GM12873 (cell line): ENCODE results near the gene SDC3.

Source experiments
- TF ChIP-seq, protein P1 (sequence below): IDR thresholded peaks from 2 replicates; pipeline ENCODE4 v1.5.1; 2012; ENCODE audit warnings: low read depth, mild to moderate bottlenecking, moderate library complexity, low read length, control low read depth; ENCODE audit not compliant: insufficient read depth; ENCODE audit errors: missing control alignments

Gene SDC3

GRCh38 chr1:30901798-30902581 lies 6.6 kb downstream of the SDC3 start:
- TF ChIP-seq, protein P1, sequence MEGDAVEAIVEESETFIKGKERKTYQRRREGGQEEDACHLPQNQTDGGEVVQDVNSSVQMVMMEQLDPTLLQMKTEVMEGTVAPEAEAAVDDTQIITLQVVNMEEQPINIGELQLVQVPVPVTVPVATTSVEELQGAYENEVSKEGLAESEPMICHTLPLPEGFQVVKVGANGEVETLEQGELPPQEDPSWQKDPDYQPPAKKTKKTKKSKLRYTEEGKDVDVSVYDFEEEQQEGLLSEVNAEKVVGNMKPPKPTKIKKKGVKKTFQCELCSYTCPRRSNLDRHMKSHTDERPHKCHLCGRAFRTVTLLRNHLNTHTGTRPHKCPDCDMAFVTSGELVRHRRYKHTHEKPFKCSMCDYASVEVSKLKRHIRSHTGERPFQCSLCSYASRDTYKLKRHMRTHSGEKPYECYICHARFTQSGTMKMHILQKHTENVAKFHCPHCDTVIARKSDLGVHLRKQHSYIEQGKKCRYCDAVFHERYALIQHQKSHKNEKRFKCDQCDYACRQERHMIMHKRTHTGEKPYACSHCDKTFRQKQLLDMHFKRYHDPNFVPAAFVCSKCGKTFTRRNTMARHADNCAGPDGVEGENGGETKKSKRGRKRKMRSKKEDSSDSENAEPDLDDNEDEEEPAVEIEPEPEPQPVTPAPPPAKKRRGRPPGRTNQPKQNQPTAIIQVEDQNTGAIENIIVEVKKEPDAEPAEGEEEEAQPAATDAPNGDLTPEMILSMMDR, result no peak

- TF ChIP-seq, protein P1, result no peak
Observed at GRCh38 chr1:30900931-30901560, 7.5 kb downstream of the SDC3 start.

DNA sequence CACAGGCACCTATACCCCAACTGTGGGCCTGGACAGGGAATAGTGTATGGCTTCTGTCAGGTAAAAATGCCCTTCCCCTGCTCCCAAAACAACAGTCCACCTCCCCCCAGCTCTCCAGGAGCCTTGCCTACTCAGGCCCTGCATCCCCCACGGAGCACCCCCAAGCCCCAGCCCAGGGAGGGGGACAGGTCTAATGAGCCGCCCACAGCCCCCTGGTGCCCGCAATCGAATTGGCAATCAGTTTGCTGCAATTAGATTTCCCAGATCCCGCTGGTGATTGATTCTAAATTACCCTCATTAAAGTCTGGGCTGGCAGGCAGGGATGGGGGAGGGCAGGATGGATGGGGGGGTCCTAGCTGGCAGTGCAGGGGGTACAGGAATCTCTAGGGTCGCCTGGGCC lies 8.1 kb downstream of the SDC3 start:
- TF ChIP-seq, protein P1, result no peak

DNA sequence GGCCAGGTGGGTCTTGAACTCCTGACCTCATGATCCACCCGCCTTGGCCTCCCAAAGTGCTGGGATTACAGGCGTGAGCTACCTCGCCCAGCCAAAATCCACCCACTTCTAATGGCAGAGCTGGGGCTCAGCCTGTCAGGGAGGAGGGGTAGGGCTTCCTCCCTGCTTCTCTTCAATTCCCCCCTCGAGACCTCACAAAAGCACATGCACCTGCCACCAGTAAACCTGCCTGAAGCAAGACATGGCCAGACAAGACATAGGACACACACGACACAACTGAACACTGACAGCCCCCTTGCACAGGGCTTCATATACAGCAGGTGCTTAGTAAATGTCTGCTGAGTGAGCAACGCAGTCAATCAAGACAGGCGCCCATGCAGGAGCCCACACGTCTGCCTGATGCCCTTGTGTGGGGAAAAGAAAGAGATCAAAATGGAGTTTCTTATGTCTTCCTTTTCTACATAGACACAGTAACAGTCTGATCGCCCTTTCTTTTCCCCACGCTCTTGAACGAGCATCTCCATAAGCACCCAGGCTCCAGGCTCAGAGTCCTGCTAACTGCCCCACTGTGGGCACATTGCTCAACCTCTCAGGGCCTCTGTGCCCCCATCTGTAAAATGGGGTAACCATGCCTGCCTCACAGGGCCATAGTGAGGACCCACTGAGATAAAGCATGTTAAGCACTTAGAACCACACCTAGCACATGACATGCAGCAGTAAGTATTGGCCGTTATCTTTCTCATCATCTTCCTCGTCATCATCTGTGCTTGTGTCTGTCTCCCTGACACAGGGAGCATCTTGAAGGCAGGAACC lies 8.8 kb downstream of the SDC3 start:
- TF ChIP-seq, protein P1, result no peak

GRCh38 chr1:30898031-30898815 lies 10.3 kb downstream of the SDC3 start:
- TF ChIP-seq, protein P1, result no peak

DNA sequence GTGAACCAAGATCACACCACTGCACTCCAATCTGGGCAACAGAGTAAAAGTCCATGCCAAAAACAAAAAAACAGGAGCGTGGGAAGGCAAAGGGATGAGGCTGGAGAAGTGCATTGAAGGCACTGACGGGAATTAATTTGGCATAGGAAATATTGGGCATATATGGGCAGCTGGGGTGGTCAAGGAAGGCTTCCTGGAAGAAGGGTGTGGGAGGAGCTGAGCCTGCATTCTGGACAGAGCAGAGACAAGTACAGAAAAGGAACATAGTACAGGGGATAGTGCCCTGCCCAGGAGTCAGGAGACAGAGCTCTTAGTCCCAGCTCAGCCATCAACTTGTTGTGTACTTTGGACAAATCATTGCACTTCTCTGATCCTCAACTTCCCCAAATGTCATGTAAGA lies 11.7 kb downstream of the SDC3 start:
- TF ChIP-seq, protein P1, result no peak
